ENCODE results near the gene LRIG2. TPM values are rescaled to one million over a fixed set of nuclear protein-coding genes. Genes with fewer than 3 reads are reported as not detected.

LRIG2 gene
- total RNA-seq, 1 experiment from 2014 or later = 13.5 TPM

DNA sequence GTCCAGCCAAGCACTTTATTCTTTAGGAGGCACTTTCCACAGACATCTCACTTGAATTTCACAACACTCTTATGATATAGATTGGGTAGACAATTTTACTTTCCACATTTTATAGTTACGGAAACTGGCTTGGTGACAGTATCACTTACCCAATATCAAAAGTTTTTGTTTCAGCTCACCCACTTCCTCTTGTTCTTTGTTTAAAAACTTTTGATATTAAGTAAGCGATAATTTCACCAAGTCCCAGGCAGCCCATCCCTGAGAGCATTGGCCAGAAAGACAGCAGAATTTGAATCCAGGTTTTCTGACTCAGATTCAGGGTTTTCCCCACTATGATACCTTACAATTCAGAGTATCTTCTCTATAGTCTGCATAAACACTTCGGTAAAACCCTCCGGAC, 60.0 kb downstream of the LRIG2 start:
- DNase-seq (ENCODE audit: low read depth, low spot score) (no peak), ATAC-seq (no peak)
- ChIA-PET RAD21 (ENCODE audit: low non-redundant PET in 1 of 2, low total read pairs in 2 of 2, uncharacterized antibody in 2 of 2, unreplicated experiment in 2 of 2) (no interaction called here), POLR2A (no interaction called here), CTCF (interaction anchor here (2.3 kb wide), 1 partner anchor 60 kb away, joined by 6 read pairs; the partner anchor contains the start of gene LRIG2)
- Histone ChIP-seq H3K4me3 (replicated peaks in 1 of 2; ENCODE audit: low read depth in 1 of 2, low read length in 2 of 2) (no peak overlapping the region), H3K9ac (ENCODE audit: low read length) (no peak overlapping the region), H3K27me3 (ENCODE audit: insufficient read depth, low read length) (no peaks in the 10 kb centered on the region), H2AFZ (ENCODE audit: low read depth, low read length, poor library complexity, severe bottlenecking) (no peak overlapping the region), H3K79me2 (ENCODE audit: insufficient read depth, low read length) (no peaks in the 10 kb centered on the region), H3K4me1 (ENCODE audit: control insufficient read depth in 1 of 2, insufficient read depth in 2 of 2, low read length in 2 of 2) (no peaks in the 10 kb centered on the region), H3K27ac (ENCODE audit: low read depth, low read length) (no peak overlapping the region), H3K4me2 (ENCODE audit: low read length) (no peak overlapping the region), H4K20me1 (ENCODE audit: insufficient read depth) (no peaks in the 10 kb centered on the region), H3K36me3 (ENCODE audit: control insufficient read depth in 1 of 2, insufficient read depth in 2 of 2, low read length in 2 of 2) (no peaks in the 10 kb centered on the region), H3K9me3 (ENCODE audit: control insufficient read depth in 1 of 2, insufficient read depth in 1 of 2, low read depth in 1 of 2, low read length in 2 of 2) (no peaks in the 10 kb centered on the region), H3K9me2 (ENCODE audit: insufficient read depth) (no peaks in the 10 kb centered on the region)
- TF ChIP-seq ZFX (IDR thresholded peaks at IDR 0.05) = no peak
- TF ChIP-seq YY1 (IDR thresholded peaks at IDR 0.05; ENCODE audit: extremely low read depth, insufficient replicate concordance, low read depth, low read length) = no peak
- TF ChIP-seq POLR2A (IDR thresholded peaks at IDR 0.05; ENCODE audit: borderline replicate concordance, extremely low read depth, insufficient read depth, insufficient read length) = no peak
- TF ChIP-seq SP1 (IDR thresholded peaks at IDR 0.05; ENCODE audit: low read depth) = no peak
- no peak for TF ChIP-seq EGR1 (IDR thresholded peaks at IDR 0.05; ENCODE audit: low read depth)
- no peak for TF ChIP-seq CBX3 (IDR thresholded peaks at IDR 0.05; ENCODE audit: low read depth)
- no peak for TF ChIP-seq RAD21 (IDR thresholded peaks at IDR 0.05; ENCODE audit: low read depth)
- TF ChIP-seq TCF7L2 (IDR thresholded peaks at IDR 0.05; ENCODE audit: borderline replicate concordance, extremely low read depth, insufficient read depth, insufficient read length) = no peak
- no peak for TF ChIP-seq ZBTB33 (IDR thresholded peaks at IDR 0.05; ENCODE audit: extremely low read depth, insufficient replicate concordance, low read length)
- no peak for TF ChIP-seq REST (IDR thresholded peaks at IDR 0.05; ENCODE audit: low read depth)
- TF ChIP-seq ELF1 (IDR thresholded peaks at IDR 0.05; ENCODE audit: borderline replicate concordance, low read depth) = no peak
- no peak for TF ChIP-seq CEBPB (IDR thresholded peaks at IDR 0.05; ENCODE audit: low read depth)
- TF ChIP-seq FOSL1 (IDR thresholded peaks at IDR 0.05; ENCODE audit: low read depth) = no peak
- TF ChIP-seq EZH2 (IDR thresholded peaks at IDR 0.05) = no peak
- TF ChIP-seq CTCF (IDR thresholded peaks at IDR 0.05 in 2 of 3, conservative IDR thresholded peaks at IDR 0.05 in 1 of 3; ENCODE audit: borderline replicate concordance in 1 of 3, insufficient read depth in 1 of 3, low read depth in 2 of 3, low read length in 2 of 3) = no peak
- TF ChIP-seq, protein P1, sequence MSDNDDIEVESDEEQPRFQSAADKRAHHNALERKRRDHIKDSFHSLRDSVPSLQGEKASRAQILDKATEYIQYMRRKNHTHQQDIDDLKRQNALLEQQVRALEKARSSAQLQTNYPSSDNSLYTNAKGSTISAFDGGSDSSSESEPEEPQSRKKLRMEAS (IDR thresholded peaks at IDR 0.05) = no peak
- TF ChIP-seq JUND (IDR thresholded peaks at IDR 0.05) = no peak
- no peak for TF ChIP-seq POLR2AphosphoS5 (IDR thresholded peaks at IDR 0.05; ENCODE audit: low read depth, low read length)
- no peak for TF ChIP-seq ZNF274 (IDR thresholded peaks at IDR 0.05; ENCODE audit: low read depth, low read length)
- BruUV-seq (replicated peaks) = no TSS peak
- intact Hi-C loops (cut with micrococcal nuclease) = loop anchor here (10.0 kb wide), 1 partner anchor 772 kb away; the partner anchor contains the start of genes AP4B1 and DCLRE1B
